GM18861 (cell line): ENCODE measurements around the gene RARA.

ENCODE experiments used
- ATAC-seq: cut with Tn5 transposase; IDR thresholded peaks from one replicate; pipeline ENCODE4 v1.9.1; 2021; ENCODE audit not compliant: unreplicated experiment

RARA gene

DNA sequence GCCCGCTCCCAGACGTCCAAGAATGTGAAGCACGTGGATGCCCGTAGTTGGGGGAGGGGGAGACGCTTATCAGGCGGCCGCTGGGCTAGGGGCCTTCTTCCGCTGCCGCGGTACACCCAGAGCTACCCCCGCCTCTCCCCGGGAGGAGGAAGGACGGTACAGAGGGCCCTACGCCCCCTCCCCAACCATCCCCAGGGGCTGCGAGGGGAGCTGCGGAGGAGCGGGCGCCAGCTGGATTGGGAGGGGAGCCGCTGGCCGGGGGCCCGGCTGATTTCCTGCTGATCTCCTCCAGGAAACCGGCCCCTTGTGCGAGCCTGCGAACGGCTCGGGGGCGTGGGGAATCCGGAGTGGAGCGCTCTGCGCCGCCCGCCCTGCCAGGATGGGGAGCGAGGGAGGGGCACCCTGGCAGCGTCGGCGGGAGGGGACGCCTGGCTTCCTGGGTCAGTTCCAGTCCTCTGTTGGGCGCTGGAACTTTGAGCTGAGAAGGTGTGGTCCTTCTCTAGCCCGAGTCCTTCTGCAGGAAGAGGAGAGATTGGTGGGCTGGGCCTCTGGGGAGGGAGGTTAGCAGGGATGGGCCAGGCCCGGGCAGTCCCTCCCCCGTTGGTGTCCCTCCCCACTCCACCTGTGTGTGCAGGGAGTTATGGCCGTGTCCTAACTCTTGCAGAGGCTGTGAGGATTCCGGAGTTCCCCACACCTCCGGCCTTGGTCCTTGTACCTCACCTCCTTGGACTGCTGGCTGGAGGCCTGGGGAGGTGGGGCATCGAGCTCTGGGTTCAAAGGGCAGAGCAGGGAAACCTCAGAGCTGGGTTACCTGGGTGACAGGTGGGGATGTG lies 36.4 kb downstream of the RARA start:
- no peak for ATAC-seq

DNA sequence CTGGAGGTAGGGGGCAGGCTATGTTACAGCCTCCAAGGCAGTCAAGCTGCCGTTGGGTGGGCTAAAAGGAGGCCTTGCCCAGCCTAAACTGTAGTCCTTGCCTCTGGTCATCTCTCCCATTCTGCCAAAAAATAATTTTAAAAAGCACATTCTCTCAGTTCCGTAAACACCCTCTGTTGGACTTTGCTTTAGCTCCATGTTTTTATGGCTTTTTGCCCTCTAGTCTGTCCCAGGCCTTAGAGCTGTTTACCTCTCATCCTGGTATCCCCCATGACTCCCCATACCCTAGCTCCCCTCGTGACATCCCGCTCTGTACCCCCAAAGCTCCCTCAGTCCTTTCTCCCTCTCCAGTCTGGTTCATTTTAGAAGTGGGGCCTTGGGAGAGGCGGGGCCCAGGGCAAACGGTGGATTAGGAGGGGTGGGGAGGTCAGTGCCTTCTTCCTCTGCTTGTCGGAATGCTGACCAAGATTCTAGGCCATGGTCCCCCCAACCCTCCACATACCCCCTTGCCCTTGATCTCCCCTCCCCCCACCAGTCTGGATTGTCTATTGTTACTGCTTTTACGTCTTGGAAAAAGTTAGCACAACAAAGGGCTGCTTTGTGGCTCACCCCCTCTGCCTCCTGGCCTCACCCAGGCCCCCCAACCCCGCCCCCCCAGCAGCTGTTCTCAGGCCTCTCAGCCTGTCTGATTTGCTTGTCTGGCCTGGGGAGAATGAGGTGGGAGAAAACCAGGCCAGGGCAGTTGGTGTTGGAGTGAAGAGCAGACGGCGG lies 37.2 kb downstream of the RARA start:
- no peak for ATAC-seq

- no peak for ATAC-seq
These were observed 37.8 kb downstream of the RARA start for GRCh38 chr17:40346765-40347158.

GRCh38 chr17:40347319-40348135 lies 38.5 kb downstream of the RARA start:
- ATAC-seq: no peak

GRCh38 chr17:40348136-40348504 lies 39.1 kb downstream of the RARA start:
- ATAC-seq: no peak

DNA sequence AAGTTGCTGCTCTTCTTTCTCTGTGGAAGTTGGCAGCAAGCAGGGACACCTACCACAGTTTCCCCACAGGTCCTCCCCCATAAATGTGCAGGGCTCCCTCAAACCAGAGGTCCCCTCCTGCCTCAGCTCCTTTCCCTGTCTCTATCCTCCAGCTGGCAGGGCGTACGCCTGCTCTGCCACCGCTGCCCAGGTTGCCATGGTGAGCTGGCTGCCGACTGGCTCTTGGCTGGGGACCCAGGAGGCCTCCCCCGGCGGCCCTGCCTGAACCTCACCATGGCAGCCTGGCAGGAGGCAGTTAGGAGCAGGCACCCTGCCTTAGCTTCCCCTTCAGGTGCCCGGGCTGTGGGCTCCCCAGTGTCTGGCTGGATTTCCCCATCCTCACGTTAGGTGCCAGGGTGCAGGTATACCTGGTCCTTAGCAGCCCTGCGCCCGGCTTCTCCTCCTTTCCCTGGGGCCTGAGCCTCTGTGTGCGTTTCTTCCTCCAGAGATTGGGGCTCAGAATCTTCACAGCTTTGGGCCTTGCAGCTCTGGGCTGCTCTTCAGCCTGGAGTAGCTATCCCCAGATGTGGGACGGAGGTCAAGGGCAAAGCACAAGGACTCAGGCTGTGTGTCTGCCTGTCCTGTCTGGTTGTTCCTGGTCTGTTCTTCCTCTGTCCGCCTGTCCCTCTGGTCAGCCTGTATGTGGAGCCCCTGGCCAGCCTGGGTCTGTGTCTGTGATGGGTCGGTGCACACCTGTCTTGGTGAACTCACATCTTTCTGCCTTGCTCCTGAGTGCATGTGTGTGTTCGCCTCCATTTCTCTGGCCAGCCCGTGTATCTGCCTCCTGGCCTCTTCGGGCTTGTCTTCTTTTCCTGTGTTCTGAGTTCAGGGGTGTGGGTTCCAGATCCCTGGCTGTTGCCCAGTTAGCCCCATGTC lies 39.8 kb downstream of the RARA start:
- ATAC-seq: no peak

- no peak for ATAC-seq
These were observed 40.5 kb downstream of the RARA start for GRCh38 chr17:40349477-40349894.

DNA sequence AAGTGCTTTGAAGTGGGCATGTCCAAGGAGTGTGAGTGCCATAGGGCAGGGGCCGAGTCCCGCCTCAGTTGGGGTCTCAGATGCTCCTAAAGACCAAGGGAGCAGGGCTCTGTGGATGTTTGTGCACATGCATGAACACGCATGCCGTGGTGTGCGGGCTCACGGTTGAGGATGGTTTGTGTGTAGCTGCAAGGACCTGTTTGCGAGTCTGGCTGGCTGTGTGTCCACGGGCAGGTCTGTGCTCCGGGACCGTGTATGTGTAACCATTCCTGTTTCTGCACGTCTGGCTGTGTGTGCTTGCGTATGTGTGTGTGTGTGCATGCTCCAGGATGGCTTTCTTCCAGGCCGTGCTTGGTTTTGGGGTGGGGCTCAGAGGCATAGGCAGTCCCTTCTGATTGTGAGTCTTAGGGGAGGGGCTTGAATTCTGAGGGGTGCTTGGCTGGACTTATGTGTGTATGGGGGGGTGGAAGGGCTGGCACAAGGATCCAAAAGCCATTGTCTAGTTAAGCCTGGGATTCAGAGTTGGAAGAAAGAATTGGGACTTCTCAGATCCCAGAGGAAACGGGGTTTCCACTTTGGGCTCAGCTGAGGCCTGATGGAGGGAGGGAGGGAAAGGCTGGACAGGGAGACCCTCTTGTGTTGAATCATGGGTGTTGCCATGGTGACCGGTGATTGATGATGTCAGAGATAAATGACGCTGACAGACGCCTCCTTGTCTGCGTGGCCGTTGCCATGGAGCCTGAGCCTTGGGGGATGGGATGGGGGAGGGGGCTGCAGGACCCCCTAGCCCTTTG lies 41.1 kb downstream of the RARA start:
- no peak for ATAC-seq

GRCh38 chr17:40350689-40351358 lies 41.8 kb downstream of the RARA start:
- ATAC-seq: no peak

GRCh38 chr17:40351359-40352236 lies 42.6 kb downstream of the RARA start:
- ATAC-seq: no peak

DNA sequence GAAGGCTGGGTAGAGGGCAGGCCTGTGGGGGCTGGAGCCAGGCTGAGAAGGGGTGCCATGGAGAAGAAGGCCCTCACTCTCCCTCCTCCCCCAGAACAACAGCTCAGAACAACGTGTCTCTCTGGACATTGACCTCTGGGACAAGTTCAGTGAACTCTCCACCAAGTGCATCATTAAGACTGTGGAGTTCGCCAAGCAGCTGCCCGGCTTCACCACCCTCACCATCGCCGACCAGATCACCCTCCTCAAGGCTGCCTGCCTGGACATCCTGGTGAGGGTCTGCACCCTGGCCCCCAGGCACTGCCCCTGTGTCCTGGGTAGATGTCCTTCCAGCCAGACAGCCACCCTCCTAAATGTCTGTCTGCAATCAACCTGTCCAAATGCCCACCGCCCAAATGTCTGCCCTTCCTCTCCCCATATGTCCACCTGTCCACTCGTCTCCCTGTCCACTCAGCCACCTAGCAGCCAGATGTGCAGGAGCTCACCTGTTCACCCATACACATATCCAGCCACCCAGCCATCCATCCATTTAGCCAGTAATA lies 43.3 kb downstream of the RARA start:
- no peak for ATAC-seq

GRCh38 chr17:40352779-40353394 lies 43.9 kb downstream of the RARA start:
- no peak for ATAC-seq

- no peak for ATAC-seq
These were observed 45.5 kb downstream of the RARA start for GRCh38 chr17:40354221-40355122.

DNA sequence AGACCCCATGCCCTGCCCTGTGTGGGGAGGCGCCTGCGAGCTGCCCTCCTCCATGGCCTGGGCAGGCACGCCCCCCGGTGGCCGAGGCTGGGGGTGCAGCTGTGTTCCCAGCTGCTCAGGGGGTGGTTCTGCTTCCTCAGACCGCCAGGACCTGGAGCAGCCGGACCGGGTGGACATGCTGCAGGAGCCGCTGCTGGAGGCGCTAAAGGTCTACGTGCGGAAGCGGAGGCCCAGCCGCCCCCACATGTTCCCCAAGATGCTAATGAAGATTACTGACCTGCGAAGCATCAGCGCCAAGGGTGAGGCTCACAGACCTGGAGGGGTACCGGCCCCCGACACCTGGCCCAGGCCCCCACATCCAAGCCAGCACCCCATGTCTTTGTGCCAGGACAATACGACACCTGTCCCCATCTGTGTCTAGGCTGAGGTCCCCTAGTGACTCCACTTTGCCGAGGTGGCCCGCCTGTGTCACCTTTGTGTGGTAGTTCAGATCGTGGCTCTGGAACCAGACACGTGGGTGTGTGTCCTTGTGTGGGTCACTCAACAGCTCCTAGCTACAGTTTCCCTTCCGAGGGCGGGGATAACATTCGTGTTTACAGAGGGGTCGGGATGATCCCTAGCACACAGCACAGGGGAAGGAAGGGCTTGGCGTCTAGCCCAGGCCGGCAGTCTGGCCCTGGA lies 46.3 kb downstream of the RARA start:
- ATAC-seq: no peak

DNA sequence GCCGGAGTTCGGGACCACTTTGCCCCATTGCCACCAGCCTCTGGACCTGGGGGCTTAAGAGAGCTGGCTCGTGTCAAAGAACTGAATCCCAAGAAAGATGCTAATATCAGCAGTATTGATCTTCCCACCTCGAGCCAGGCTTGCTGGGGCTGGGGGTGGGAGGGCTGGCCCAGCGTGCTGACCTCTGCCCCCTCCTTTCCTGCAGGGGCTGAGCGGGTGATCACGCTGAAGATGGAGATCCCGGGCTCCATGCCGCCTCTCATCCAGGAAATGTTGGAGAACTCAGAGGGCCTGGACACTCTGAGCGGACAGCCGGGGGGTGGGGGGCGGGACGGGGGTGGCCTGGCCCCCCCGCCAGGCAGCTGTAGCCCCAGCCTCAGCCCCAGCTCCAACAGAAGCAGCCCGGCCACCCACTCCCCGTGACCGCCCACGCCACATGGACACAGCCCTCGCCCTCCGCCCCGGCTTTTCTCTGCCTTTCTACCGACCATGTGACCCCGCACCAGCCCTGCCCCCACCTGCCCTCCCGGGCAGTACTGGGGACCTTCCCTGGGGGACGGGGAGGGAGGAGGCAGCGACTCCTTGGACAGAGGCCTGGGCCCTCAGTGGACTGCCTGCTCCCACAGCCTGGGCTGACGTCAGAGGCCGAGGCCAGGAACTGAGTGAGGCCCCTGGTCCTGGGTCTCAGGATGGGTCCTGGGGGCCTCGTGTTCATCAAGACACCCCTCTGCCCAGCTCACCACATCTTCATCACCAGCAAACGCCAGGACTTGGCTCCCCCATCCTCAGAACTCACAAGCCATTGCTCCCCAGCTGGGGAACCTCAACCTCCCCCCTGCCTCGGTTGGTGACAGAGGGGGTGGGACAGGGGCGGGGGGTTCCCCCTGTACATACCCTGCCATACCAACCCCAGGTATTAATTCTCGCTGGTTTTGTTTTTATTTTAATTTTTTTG lies 47.1 kb downstream of the RARA start:
- ATAC-seq: no peak
